ENCODE results near the gene MERTK. TPM values are rescaled to one million over a fixed set of nuclear protein-coding genes. Genes with fewer than 3 reads are reported as not detected.
"Not testable (repeated sequence)": the region's sequence is repeated elsewhere in the genome, so short reads cannot be mapped to it uniquely, and the experiment has no call there.

Gene MERTK
- total RNA-seq, 1 donor from 2014 or later = 0.63 TPM

DNA sequence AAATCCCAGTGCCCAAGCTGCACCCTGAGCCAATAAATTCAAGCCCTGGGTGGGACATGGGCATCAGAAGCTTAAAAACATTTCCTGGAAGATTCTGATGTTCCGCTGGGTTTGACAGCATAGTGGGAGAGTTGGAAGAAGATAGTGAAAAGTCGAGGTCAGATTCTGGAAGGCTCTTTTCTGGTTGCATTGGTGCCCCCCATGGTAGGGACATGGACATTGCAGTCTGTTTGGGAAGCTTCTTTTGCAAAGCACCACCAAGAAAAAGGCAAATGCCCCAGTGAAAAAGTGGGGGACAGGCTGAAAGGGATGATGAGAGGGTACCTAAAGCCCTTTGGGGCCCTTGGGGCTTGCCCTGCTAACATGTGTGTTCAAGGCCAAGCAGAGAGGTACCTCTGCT, 21.0 kb downstream of the MERTK start:
- no peak overlapping the region for H3K4me3 Mint-ChIP-seq
- no peak overlapping the region for H3K27ac Mint-ChIP-seq
- H3K4me1 Mint-ChIP-seq = peaks cover under 1% of the 10 kb centered on the region
- H3K36me3 Mint-ChIP-seq (ENCODE audit: low read depth) = no peaks in the 10 kb centered on the region
- DNase-seq = no peak
- intact Hi-C loops (cut with micrococcal nuclease) = no loop called here
- no peaks in the 10 kb centered on the region for H3K9me3 Mint-ChIP-seq
- peaks cover 12% of the 10 kb centered on the region for H3K27me3 Mint-ChIP-seq

- H3K27ac Mint-ChIP-seq = no peak overlapping the region
- H3K36me3 Mint-ChIP-seq (ENCODE audit: low read depth) = no peaks in the 10 kb centered on the region
- no peak for DNase-seq
- no peak overlapping the region for H3K4me3 Mint-ChIP-seq
- peaks cover 14% of the 10 kb centered on the region for H3K27me3 Mint-ChIP-seq
- peaks cover 5% of the 10 kb centered on the region for H3K4me1 Mint-ChIP-seq
- intact Hi-C loops (cut with micrococcal nuclease) = no loop called here
- no peaks in the 10 kb centered on the region for H3K9me3 Mint-ChIP-seq
These were observed 21.6 kb downstream of the MERTK start for GRCh38 chr2:111919794-111920608.

- Mint-ChIP-seq H3K27me3 (peaks cover 8% of the 10 kb centered on the region), H3K4me3 (no peak overlapping the region), H3K36me3 (ENCODE audit: low read depth) (no peaks in the 10 kb centered on the region), H3K9me3 (no peaks in the 10 kb centered on the region), H3K27ac (no peak overlapping the region), H3K4me1 (peaks cover 5% of the 10 kb centered on the region)
- no peak for DNase-seq
- intact Hi-C loops (cut with micrococcal nuclease) = no loop called here
These were observed 24.9 kb downstream of the MERTK start for GRCh38 chr2:111923276-111923804.

- H3K4me1 Mint-ChIP-seq = peaks cover 5% of the 10 kb centered on the region
- no peaks in the 10 kb centered on the region for H3K9me3 Mint-ChIP-seq
- intact Hi-C loops (cut with micrococcal nuclease) = no loop called here
- no peak for DNase-seq
- H3K4me3 Mint-ChIP-seq = no peak overlapping the region
- no peak overlapping the region for H3K27ac Mint-ChIP-seq
- peaks cover 8% of the 10 kb centered on the region for H3K27me3 Mint-ChIP-seq
- H3K36me3 Mint-ChIP-seq (ENCODE audit: low read depth) = no peaks in the 10 kb centered on the region
These were observed 26.3 kb downstream of the MERTK start for GRCh38 chr2:111924617-111925107.

GRCh38 chr2:111927723-111928122, 29.3 kb downstream of the MERTK start:
- no peaks in the 10 kb centered on the region for H3K36me3 Mint-ChIP-seq (ENCODE audit: low read depth)
- DNase-seq = no peak
- H3K27me3 Mint-ChIP-seq = peaks cover 12% of the 10 kb centered on the region
- H3K9me3 Mint-ChIP-seq = no peaks in the 10 kb centered on the region
- intact Hi-C loops (cut with micrococcal nuclease) = no loop called here
- H3K4me1 Mint-ChIP-seq = peaks cover 15% of the 10 kb centered on the region
- no peak overlapping the region for H3K4me3 Mint-ChIP-seq
- no peak overlapping the region for H3K27ac Mint-ChIP-seq

GRCh38 chr2:111930409-111930808, 32.0 kb downstream of the MERTK start:
- peaks cover 10% of the 10 kb centered on the region for H3K4me1 Mint-ChIP-seq
- H3K36me3 Mint-ChIP-seq (ENCODE audit: low read depth) = no peaks in the 10 kb centered on the region
- peaks cover 21% of the 10 kb centered on the region for H3K27me3 Mint-ChIP-seq
- no peak overlapping the region for H3K4me3 Mint-ChIP-seq
- no peak for DNase-seq
- intact Hi-C loops (cut with micrococcal nuclease) = no loop called here
- no peaks in the 10 kb centered on the region for H3K9me3 Mint-ChIP-seq
- peak overlapping the region; percentile 74 for H3K27ac Mint-ChIP-seq

- H3K27ac Mint-ChIP-seq = peak overlapping the region; percentile 74
- DNase-seq = peak; percentile 70
- H3K4me3 Mint-ChIP-seq = no peak overlapping the region
- H3K9me3 Mint-ChIP-seq = no peaks in the 10 kb centered on the region
- H3K4me1 Mint-ChIP-seq = peaks cover 10% of the 10 kb centered on the region
- peaks cover 22% of the 10 kb centered on the region for H3K27me3 Mint-ChIP-seq
- H3K36me3 Mint-ChIP-seq (ENCODE audit: low read depth) = no peaks in the 10 kb centered on the region
- intact Hi-C loops (cut with micrococcal nuclease) = no loop called here
These were observed 32.5 kb downstream of the MERTK start for GRCh38 chr2:111930875-111931274.

GRCh38 chr2:111932841-111933291, 34.5 kb downstream of the MERTK start:
- DNase-seq = no peak
- H3K9me3 Mint-ChIP-seq = no peaks in the 10 kb centered on the region
- intact Hi-C loops (cut with micrococcal nuclease) = no loop called here
- H3K4me3 Mint-ChIP-seq = no peak overlapping the region
- H3K4me1 Mint-ChIP-seq = peaks cover 10% of the 10 kb centered on the region
- peaks cover 21% of the 10 kb centered on the region for H3K27me3 Mint-ChIP-seq
- no peak overlapping the region for H3K27ac Mint-ChIP-seq
- no peaks in the 10 kb centered on the region for H3K36me3 Mint-ChIP-seq (ENCODE audit: low read depth)

DNA sequence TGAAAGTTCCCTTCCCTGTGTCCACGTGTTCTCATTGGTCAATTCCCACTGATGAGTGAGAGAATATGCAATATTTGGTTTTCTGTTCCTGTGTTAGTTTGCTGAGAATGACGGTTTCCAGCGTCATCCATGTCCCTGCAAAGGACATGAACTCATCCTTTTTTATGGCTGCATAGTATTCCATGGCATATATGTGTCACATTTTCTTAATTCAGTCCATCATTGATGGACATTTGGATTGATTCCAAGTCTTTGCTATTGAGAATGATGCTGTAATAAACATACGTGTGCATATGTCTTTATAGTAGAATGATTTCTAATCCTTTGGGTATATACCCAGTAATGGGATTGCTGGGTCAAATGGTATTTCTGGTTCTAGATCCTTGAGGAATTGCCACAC, 35.5 kb downstream of the MERTK start:
- H3K4me3 Mint-ChIP-seq; H3K36me3 Mint-ChIP-seq (ENCODE audit: low read depth); intact Hi-C loops (cut with micrococcal nuclease); H3K27ac Mint-ChIP-seq; H3K9me3 Mint-ChIP-seq; DNase-seq: not testable (repeated sequence)
- Mint-ChIP-seq H3K27me3 (peaks cover 23% of the 10 kb centered on the region), H3K4me1 (peaks cover 10% of the 10 kb centered on the region)

GRCh38 chr2:111936881-111937280, 38.5 kb downstream of the MERTK start:
- H3K4me1 Mint-ChIP-seq = no peaks in the 10 kb centered on the region
- intact Hi-C loops (cut with micrococcal nuclease) = no loop called here

GRCh38 chr2:111938392-111938791, 40.0 kb downstream of the MERTK start:
- Mint-ChIP-seq H3K27me3 (peaks cover 24% of the 10 kb centered on the region), H3K4me1 (no peaks in the 10 kb centered on the region), H3K36me3 (ENCODE audit: low read depth) (no peaks in the 10 kb centered on the region), H3K27ac (no peak overlapping the region), H3K9me3 (no peaks in the 10 kb centered on the region), H3K4me3 (no peak overlapping the region)
- intact Hi-C loops (cut with micrococcal nuclease) = no loop called here
- no peak for DNase-seq

More at GRCh38 chr2:111936881-111937280, 38.5 kb downstream of the MERTK start:
- H3K27me3 Mint-ChIP-seq = peaks cover 27% of the 10 kb centered on the region
- no peaks in the 10 kb centered on the region for H3K36me3 Mint-ChIP-seq (ENCODE audit: low read depth)
- no peak for DNase-seq
- no peak overlapping the region for H3K27ac Mint-ChIP-seq
- H3K4me3 Mint-ChIP-seq = no peak overlapping the region
- H3K9me3 Mint-ChIP-seq = no peaks in the 10 kb centered on the region

GRCh38 chr2:111940333-111941196, 42.2 kb downstream of the MERTK start:
- Mint-ChIP-seq H3K4me1 (no peaks in the 10 kb centered on the region), H3K9me3 (no peaks in the 10 kb centered on the region), H3K27ac (no peak overlapping the region), H3K36me3 (ENCODE audit: low read depth) (no peaks in the 10 kb centered on the region), H3K4me3 (no peak overlapping the region), H3K27me3 (peaks cover 12% of the 10 kb centered on the region)
- intact Hi-C loops (cut with micrococcal nuclease) = no loop called here
- no peak for DNase-seq

DNA sequence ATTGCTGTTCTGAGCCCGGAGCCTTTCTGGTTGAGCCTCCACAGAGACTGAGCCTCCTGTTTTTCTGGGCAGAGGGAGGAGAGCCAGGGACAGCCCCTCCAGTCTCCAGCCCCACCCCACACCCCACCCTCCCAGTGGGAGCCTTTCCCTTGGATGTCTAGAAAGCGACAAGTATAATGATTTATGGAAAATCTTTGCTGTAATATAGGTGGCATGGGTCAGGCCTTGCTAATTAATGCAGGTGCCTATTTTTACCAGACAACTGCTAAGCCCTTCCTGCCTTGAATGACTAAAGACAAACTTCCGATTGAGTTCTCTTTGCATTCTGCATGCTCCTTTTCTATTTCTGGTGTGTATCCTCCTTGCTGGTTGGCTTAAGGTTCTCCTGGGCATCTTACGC, 43.1 kb downstream of the MERTK start:
- intact Hi-C loops (cut with micrococcal nuclease) = no loop called here
- DNase-seq = no peak
- H3K4me1 Mint-ChIP-seq = no peaks in the 10 kb centered on the region
- no peaks in the 10 kb centered on the region for H3K9me3 Mint-ChIP-seq
- H3K27ac Mint-ChIP-seq = no peak overlapping the region
- H3K36me3 Mint-ChIP-seq (ENCODE audit: low read depth) = no peaks in the 10 kb centered on the region
- peaks cover 12% of the 10 kb centered on the region for H3K27me3 Mint-ChIP-seq
- H3K4me3 Mint-ChIP-seq = no peak overlapping the region

All from activated CD4-positive, alpha-beta T cell treated with anti-CD3 and anti-CD28 coated beads, Interleukin-2, amount 10 ng/mL, durations not matched to agents 24 days and 14 days (primary cell).